GM03348 (cell line): ENCODE results near the gene MNAT1.

Experiments
- DNase-seq: peaks from one replicate; pipeline ENCODE4 v3.0.0; 2012; ENCODE audit warnings: low spot score

The MNAT1 gene

DNA sequence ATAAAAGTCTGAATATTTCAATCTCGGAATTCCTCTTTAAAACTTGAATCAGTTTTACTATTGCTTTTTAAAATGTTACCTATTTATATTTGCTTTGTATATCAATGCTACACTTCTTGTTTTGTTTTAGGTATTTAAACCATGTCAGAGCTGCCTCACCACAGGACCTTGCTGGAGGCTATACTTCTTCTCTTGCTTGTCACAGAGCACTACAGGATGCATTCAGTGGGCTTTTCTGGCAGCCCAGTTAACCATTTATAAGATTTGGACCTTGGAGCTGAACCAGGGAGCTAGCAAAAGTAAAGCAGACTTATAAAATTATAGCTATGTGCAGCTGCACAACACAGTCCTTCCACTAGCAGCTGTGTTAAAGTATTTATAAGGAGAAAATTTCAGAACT, 233.5 kb downstream of the MNAT1 start:
- DNase-seq: no peak

DNA sequence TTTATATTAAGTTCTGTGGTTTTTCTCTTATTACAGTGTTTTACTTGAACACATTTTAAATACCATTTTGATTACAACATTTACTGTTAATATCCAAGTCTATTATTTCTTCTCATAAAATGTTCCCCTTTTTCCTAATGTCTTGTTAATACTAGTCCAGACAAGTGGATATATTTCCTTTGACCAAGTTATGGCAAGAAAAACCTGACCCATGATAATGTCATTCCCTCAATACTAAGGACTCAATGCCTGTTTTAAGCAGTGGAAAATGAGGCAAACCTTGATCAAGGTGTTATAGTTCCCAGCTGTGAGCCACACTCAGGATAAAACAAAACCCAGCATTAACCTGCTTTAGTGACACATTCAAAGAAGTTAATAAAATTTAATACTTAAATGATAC, 234.1 kb downstream of the MNAT1 start:
- no peak for DNase-seq

DNA sequence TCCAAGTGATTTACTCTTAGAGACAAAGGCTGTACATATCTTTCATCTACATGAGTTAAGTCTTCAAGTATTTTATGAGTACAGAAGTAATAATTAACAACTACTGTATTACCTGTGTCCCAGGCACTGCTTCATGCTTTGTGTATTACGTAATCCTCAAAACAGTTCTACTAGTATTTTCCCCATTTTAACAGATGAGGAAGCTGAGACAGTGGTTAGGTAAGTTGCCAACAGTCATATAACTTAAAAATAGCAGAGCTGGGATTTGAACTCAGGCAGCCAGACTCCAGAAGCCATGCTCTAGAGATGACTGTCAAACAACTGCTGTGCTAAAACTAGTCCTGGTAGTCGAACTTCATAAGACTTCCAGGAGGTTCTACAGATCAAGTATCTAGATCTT, 235.6 kb downstream of the MNAT1 start:
- DNase-seq: no peak

DNA sequence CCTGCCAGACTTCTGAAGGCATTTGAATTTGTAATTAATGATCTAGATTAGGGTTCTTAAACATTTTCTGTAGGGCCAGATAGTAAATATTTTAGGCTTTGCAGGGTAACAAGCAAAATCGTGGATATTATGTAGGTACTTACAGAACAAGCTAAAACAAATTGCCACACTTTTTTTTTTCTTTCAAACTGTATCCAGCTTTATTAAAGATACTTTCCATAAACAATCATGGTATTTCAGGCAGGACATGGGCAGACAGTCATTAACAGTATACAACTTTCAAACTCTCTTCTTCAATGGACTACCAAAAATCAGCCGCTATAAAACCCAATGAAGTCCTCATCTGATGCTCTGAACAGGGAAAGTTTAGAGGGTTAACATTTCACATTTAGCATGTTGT, 236.7 kb downstream of the MNAT1 start:
- no peak for DNase-seq

DNA sequence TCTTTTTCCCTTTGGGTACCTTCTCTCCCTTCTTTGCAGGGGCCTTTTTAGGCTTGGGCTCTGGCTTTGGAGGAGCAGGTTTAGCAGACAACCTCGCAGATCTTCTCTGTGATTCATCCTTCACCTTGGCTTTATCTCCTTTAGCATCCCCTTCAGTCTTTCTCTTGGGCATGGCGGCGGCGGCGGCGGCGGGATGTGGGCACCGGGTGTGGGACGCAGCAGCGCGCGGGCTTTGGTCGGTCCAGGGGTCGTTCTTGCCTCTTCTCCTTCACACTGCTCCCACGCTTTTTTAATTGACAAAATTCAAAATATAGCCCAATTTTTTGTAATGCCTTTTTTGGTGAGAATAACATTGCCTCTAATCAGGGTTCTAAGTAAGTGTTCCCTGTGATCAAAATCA, 237.7 kb downstream of the MNAT1 start:
- no peak for DNase-seq

DNA sequence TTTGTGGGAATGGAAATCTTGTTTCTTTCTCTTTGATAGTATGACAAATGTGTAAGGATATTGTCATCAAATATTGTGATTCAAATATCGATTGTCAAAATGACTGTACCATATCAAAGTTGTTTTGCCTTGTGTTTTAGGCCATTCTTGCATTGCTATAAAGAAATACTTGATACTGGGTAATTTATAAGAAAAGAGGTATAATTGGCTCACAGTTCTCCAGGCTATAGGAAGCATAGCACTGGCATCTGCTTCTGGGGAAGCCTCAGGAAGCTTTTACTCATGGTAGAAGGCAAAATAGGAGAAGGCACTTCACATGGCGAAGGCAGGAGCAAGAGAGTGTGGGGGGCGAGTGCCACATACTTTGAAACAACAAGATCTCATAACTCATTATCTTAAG, 238.5 kb downstream of the MNAT1 start:
- no peak for DNase-seq

DNA sequence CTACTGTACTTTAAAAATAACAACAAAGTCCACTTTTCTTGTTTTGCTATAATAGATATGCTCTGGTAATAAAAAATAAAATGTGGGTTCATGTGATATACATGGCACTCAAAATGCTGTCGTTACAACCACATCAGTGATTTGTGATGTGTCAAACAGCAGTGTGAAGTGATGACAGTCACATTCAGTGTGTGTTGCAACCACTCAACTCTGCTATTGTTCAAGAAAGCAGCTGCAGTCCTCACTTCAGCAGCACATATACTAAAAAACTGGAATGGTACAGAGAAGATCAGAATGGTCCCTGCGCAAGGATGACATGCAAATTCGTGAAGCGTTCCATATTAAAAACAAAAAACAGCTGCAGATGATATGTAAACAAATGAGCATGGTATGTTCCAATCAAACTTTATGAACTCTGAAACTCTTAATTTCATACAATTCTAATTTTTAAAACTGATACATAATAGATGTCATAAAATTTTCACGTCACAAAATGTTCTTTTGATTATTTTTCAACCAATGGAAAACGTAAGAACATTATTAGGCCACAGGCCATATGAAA, 239.6 kb downstream of the MNAT1 start:
- no peak for DNase-seq

DNA sequence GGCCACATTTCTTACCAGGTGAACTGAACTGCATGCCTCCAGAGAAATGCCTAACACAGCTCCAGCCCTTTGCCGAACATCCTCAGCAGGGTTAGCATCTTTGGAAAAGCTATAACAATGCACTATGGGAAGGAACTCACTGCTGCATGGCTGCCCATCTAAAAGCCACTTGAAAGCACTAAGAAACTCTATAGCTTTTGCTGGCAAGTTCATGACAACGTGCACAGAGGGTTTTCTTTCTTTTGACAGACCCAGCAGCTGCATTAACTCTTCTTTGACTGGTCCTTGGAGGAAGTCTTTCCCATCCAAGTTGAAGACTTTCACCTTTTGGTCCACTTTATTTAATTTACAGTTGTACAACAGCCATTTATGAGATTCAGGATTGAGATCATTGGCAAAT, 241.0 kb downstream of the MNAT1 start:
- DNase-seq: no peak

DNA sequence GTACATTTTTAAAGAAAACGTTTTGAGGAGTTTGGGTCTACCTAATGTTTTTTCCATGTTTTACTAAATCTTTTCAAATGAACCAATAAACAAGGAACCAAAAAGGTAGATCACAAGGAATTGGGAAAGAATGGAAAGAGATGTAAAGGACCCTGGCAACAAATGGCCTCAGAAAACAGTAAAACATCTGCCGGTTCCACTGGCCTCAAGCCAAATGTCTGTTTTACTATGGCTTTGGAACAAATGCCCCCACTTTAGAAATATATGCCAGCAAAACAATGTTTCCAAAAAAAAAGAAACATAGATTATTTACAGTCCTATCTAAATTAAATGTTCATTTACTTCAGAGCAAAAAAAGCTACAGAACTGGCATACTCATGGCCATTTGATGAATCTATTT, 243.3 kb downstream of the MNAT1 start:
- no peak for DNase-seq

DNA sequence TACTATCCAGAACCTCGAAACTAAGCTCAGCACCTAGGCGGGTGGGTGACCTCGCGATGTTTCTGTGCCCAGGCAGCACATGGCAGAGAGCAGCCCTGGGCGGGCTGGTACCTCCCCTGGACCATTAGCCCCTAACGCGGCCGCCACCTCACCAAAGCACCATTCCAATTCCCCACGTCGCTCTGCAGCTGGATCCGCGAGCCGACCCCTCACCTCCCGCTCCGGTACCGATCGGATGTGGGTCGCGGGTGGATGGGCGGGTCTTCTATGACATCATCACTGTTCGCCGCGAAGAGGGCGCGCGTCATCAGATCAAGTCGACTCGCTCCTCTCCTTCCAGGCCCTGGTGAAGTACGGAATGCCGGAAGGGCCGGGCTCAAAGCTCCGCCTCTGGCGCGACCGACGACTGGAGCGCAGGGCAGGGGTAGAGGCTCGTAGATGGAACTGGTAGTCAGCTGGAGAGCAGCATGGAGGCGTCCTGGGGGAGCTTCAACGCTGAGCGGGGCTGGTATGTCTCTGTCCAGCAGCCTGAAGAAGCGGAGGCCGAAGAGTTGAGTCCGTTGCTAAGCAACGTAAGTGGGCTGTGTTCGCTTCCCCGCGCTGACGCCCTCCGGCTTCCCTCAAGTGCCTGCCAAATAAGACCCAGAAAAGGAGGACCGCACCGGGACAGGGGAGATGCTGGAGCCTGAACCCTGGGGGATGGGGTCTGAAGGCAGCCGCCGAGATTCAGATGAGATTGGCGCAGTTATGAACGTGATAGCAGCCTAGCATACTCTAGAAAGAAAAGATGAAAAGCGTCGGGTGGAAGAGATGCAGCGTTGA, 246.5 kb downstream of the MNAT1 start, which contains the start of the genes SLC38A6 and TRMT5:
Gene SLC38A6, plus strand, starts transcription at position 435 of the 822 bp plus-strand sequence. Its CDS starts 33 bp downstream, at position 468.
Gene TRMT5, minus strand, starts transcription at position 269 of the 822 bp plus-strand sequence. Its CDS starts 106 bp downstream, at position 163.
- peak; percentile 96 for DNase-seq

DNA sequence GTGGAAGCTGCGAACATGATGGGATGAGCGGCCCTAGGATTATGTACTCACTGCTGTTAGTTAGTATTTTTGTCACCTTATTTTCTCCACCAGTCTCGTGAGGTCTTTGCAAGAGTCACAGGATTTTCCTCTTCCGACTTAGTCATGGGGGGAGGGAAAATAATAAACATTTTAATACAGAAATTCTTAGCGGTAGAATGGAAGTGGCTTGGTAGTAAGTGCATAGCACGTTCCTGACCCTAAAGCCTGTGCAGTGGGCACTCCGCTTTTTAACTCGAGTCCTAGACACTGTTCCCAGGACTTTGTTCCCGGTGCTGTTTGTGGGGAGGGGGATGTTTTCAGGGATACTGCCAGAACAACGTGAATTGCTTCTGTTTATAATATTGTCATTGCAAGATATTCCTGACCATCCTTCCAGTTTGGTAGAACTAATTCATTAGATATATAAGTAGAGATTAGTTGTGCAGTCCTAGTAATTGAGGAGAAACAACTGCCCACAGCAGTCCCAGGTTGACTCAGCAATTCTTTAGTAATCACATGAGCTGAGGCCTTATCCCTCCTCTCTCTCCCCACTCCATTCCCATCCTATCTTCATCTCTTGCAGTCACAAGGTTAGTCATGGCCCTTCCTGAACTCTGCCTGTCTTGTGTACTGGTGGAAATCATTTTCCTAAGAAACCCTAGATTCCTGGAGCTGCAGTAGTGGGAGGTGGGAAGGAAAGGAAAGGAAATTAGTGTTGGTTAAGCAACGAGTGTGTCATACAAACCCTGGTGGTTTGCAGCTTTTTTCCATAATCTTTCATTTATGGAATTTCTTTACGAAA, 247.3 kb downstream of the MNAT1 start:
- peak; percentile 56 for DNase-seq

DNA sequence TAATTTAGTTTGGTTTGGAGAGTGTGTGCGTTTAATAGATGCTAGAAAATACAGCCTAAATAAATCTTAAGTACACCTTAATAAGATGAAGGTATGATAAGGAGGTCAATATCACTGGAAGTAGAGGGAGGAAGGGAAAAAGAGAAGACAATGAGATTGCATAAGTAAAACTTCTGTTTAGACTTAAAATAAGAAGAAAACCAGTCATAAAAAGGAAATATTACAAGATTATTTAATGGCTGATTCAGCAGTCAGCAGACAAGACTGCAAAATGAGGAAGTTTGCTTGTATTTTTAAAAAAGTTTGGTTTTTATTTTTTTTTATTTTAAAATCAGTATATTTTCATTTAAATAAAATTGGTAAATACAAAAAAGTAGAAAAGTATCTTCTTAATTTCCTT, 249.6 kb downstream of the MNAT1 start:
- no peak for DNase-seq

DNA sequence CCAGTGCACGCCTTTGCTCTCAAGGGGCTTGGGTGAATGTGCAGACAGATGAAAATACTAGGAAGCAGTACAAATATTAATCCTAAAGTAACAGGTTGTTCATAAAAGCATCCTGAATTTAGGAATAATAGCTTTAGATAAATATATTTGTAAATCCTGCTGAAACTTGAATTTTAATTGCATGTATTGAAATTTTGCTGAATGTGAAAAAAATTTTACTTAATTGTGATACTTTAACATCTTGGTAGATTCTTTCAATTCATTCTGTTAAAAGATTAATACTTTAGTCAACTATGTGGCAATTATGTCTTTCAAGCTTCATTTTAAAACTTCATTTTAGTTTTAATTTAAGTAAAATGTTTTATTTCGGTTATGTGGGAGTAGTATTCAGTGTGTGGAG, 251.9 kb downstream of the MNAT1 start:
- DNase-seq: no peak

DNA sequence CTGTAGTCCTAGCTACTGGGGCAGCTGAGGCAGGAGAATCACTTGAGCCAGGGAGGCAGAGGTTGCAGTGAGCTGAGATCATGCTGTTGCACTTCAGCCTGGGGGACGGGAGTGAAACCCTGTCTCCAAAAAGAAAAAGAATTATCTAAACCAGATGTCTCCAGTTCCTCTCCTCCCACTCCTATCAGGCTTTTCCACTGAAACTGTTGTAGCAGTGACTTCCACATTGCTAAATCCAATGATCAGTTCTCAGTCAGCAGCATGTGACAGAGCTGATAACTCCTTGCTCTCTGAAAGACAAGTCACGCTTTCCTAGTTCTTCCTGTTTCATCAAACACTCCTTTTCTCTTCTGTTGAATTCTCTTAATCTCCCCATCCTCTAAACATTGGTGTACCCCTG, 255.0 kb downstream of the MNAT1 start:
- DNase-seq: peak; percentile 72

DNA sequence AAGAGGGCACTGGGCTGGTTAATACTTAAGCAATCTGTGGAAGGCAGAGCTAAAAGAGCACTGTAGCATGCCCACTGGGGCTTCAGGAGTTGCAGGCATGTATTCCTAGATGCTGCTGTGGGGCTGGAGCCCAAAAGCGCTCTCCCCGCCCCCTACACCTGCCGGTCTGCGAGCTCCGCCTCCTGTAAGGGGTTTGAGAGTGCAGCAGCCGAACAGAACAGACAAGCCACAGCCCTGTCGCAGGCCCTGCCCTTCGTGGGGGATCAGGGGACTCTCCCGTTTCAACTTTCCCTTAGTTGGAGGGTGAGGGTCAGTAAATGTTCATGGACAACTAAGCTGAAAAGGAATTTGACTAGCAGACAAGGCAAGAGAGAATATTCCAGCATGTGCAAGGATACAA, 264.1 kb downstream of the MNAT1 start:
- DNase-seq: no peak

DNA sequence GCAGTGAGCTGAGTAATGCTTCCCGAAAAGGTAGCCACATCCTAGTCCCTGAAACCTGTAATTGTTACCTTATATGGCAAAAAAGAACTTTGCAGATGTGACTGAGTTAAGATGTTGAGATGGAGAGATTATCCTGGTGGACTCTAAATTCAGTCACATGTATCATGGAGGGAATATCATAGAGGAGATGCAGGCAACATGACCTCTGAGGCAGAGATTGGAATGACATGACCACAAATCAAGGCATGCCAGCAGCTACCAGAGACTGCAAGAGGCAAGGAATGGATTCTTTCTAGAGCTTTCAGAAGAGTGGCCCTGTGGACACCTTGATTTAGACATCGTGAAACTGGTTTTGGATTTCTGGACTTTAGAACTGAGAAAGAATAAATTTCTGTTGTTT, 265.0 kb downstream of the MNAT1 start:
- no peak for DNase-seq

DNA sequence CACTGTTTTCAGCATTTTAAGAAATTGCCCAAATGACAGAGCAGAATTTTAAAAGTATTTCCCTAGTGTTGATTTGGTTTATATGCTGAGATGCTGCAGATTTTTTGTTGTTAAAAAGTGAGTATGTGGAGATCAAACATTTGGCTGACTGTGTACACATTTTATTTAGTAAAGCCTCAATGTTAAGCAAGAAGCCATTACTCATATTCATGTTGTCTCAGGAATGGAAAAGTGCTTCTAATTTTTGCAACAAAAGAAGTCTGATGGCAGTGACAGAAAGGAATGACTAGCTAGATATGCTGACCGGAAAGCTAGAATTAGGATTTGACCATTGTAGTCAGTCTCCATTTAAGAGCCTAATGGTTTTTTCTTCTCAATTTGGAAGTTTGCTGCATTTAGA, 269.0 kb downstream of the MNAT1 start:
- peak; percentile 47 for DNase-seq

DNA sequence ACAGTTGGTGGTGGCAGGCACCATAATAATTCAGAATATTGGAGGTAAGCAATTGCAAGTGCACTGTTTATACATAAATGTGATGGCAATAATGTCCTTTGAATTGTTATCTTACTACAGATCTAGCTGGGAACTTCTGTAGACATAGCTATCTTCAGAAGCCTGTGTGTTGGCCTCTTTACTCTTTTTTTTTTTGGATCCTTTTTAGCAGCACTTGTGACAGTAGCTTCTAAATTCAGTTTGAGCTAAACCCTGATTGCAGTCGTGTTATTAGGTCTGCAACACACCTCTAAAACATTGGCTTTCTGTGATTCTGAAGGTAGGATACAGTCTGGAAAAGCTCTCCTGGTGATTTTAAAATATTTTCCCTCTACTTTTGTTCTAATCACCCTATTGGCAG, 285.0 kb downstream of the MNAT1 start:
- no peak for DNase-seq
